PC-9 (cell line): ENCODE results near the gene ANKIB1.

ENCODE experiments used
- CTCF ChIP-seq: fragments of 200-600 bp; sonication (generic); conservative IDR thresholded peaks from 2 replicates; pipeline ENCODE4 v1.6.1; 2017; ENCODE audit warnings: mixed run types, antibody characterized with exemption, mild to moderate bottlenecking, moderate library complexity
- EZH2 ChIP-seq: fragments of 200-600 bp; sonication (generic); IDR thresholded peaks from 2 replicates; pipeline ENCODE4 v1.8.0; 2017; ENCODE audit warnings: antibody characterized with exemption, low read depth

GRCh38 chr7:92282221-92282814 lies 36.5 kb downstream of the ANKIB1 start:
- TF ChIP-seq CTCF (no peak), EZH2 (no peak)
